ENCODE data around the gene PCNP.
"Not testable (repeated sequence)": the region's sequence is repeated elsewhere in the genome, so short reads cannot be mapped to it uniquely, and the experiment has no call there.

Gene PCNP

GRCh38 chr3:101640256-101640655, 66.3 kb downstream of the PCNP start:
- TF ChIP-seq ZSCAN23 (tag by site-specific recombination; IDR thresholded peaks at IDR 0.05), result no peak
- TF ChIP-seq, protein P1, sequence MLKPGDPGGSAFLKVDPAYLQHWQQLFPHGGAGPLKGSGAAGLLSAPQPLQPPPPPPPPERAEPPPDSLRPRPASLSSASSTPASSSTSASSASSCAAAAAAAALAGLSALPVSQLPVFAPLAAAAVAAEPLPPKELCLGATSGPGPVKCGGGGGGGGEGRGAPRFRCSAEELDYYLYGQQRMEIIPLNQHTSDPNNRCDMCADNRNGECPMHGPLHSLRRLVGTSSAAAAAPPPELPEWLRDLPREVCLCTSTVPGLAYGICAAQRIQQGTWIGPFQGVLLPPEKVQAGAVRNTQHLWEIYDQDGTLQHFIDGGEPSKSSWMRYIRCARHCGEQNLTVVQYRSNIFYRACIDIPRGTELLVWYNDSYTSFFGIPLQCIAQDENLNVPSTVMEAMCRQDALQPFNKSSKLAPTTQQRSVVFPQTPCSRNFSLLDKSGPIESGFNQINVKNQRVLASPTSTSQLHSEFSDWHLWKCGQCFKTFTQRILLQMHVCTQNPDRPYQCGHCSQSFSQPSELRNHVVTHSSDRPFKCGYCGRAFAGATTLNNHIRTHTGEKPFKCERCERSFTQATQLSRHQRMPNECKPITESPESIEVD (tag by site-specific recombination; IDR thresholded peaks at IDR 0.05), result no peak
- no peak for TF ChIP-seq ZNF596 (tag by site-specific recombination; IDR thresholded peaks at IDR 0.05)
- TF ChIP-seq ZBTB11 (tag by site-specific recombination; conservative IDR thresholded peaks at IDR 0.05; ENCODE audit: low read depth), result no peak
- TF ChIP-seq ZBTB10 (tag by site-specific recombination; IDR thresholded peaks at IDR 0.05), result no peak
- no peak for TF ChIP-seq ZNF76 (tag by site-specific recombination; IDR thresholded peaks at IDR 0.05; ENCODE audit: borderline replicate concordance, low read depth)
- TF ChIP-seq ZIC2 (tag by site-specific recombination; IDR thresholded peaks at IDR 0.05), result no peak
- no peak for TF ChIP-seq ZNF510 (tag by site-specific recombination; IDR thresholded peaks at IDR 0.05; ENCODE audit: insufficient replicate concordance)
- TF ChIP-seq, protein P2, sequence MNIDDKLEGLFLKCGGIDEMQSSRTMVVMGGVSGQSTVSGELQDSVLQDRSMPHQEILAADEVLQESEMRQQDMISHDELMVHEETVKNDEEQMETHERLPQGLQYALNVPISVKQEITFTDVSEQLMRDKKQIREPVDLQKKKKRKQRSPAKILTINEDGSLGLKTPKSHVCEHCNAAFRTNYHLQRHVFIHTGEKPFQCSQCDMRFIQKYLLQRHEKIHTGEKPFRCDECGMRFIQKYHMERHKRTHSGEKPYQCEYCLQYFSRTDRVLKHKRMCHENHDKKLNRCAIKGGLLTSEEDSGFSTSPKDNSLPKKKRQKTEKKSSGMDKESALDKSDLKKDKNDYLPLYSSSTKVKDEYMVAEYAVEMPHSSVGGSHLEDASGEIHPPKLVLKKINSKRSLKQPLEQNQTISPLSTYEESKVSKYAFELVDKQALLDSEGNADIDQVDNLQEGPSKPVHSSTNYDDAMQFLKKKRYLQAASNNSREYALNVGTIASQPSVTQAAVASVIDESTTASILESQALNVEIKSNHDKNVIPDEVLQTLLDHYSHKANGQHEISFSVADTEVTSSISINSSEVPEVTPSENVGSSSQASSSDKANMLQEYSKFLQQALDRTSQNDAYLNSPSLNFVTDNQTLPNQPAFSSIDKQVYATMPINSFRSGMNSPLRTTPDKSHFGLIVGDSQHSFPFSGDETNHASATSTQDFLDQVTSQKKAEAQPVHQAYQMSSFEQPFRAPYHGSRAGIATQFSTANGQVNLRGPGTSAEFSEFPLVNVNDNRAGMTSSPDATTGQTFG (tag by site-specific recombination; IDR thresholded peaks at IDR 0.05; ENCODE audit: borderline replicate concordance), result no peak
- TF ChIP-seq GLIS1 (tag by site-specific recombination; IDR thresholded peaks at IDR 0.05), result no peak
- TF ChIP-seq ZSCAN16 (tag by site-specific recombination; IDR thresholded peaks at IDR 0.05), result no peak
- ChIA-PET CTCF (no interaction called here), POLR2A (no interaction called here)
- H3K36me3 ChIP-seq (ENCODE audit: control insufficient read depth in 2 of 2, insufficient read depth in 1 of 2, low read length in 2 of 2), result no peaks in the 10 kb centered on the region
- no peak overlapping the region for H3K27ac ChIP-seq (ENCODE audit: extremely low read depth, low read depth, low read length)
- no peaks in the 10 kb centered on the region for H3K4me1 ChIP-seq (ENCODE audit: control insufficient read depth, insufficient read depth, low read length)
- H3K4me3 ChIP-seq (ENCODE audit: low read depth, low read length), result no peak overlapping the region
- H3K9me3 ChIP-seq (ENCODE audit: control insufficient read depth, insufficient read depth, low read depth, low read length), result no peaks in the 10 kb centered on the region

- POLR2A ChIA-PET; H3K9me3 ChIP-seq (ENCODE audit: control insufficient read depth, insufficient read depth, low read depth, low read length); H3K4me3 ChIP-seq (ENCODE audit: low read depth, low read length); H3K36me3 ChIP-seq (ENCODE audit: control insufficient read depth in 2 of 2, insufficient read depth in 1 of 2, low read length in 2 of 2); CTCF ChIA-PET; H3K4me1 ChIP-seq (ENCODE audit: control insufficient read depth, insufficient read depth, low read length); H3K27ac ChIP-seq (ENCODE audit: extremely low read depth, low read depth, low read length): not testable (repeated sequence)
Observed at GRCh38 chr3:101641397-101642115, 67.6 kb downstream of the PCNP start.
